Heart left ventricle (tissue), 13 donors: ENCODE data around the gene PCNX3.

Experiments
- POLR2A ChIP-seq, 2 donors: fragments of 450-650 bp; IDR thresholded peaks; one replicate each; pipeline ENCODE4 v1.6.1; 2017; ENCODE audit warnings: antibody characterized with exemption in 2 of 2, mild to moderate bottlenecking in 2 of 2, moderate library complexity in 2 of 2
- TF ChIP-seq, protein P1 (sequence below), 12 donors: fragments of 200-600 bp; sonication (generic) in 4 of 12; IDR thresholded peaks; one replicate each; pipeline versions ENCODE4 v1.5.0 to v1.8.0; 2018 to 2022; ENCODE audit warnings: antibody characterized with exemption in 12 of 12, mild to moderate bottlenecking in 5 of 12
- donor health status: ischemic (EF 13 %, LVEDD 7.1; RV severe dilation, severe dysfunction).
- donor health status: DM: no; HTN: yes; CAD: no.
- donor health status: DM: no; HTN: no; CAD: no.
- donor health status: ischemic (EF 25% LVEDD 6.9; RV normal size, moderate dysfunction).
- donor health status: ischemic (EF 25% LVEDD 5.7; RV mildly dilated, moderate dysfunction).
- donor health status: ischemic (EF 35%, LVEDD 5.7; RV mildly dilated, moderate dysfunction).
- donor health status: nonischemic (EF 11% LVEDD 7.7; RV severe dilation, severe dysfunction).
- donor health status: DM: yes; HTN: yes; CAD: no.
- donor health status: PGD.
- donor health status: ischemic (EF 29% LVEDD 5.4; RV normal size, mild dysfunction).
- donor health status: nonischemic (EF 23%, LVEDD 6.1; RV moderate dilation, normal function).

DNA sequence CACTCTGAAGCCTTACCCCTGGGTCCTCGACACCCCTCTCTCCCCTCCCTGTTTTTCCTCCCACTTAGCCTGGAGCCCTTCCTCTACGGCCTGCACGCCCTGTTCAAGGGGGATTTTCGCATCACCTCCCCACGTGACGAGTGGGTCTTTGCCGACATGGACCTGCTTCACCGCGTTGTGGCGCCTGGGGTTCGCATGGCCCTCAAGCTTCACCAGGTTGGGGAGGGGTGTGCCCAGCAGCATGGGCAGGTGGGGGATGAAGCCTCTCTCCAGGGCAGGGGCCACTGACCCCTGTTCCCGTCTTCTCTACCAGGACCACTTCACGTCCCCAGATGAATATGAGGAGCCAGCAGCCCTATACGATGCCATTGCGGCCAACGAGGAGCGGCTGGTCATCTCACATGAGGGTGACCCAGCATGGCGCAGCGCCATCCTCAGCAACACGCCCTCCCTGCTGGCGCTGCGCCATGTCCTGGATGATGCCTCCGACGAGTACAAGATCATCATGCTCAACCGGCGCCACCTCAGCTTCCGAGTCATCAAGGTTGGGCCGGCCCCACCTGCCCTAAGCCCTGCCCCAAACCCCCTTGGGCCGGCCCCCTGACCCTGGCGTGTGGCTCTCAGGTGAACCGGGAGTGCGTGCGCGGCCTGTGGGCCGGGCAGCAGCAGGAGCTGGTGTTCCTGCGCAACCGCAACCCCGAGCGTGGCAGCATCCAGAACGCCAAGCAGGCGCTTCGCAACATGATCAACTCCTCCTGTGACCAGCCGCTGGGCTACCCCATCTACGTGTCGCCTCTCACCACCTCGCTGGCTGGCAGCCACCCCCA, 19.5 kb downstream of the PCNX3 start:
- TF ChIP-seq POLR2A (IDR thresholded peaks at IDR 0.05): no peak
- TF ChIP-seq, protein P1, sequence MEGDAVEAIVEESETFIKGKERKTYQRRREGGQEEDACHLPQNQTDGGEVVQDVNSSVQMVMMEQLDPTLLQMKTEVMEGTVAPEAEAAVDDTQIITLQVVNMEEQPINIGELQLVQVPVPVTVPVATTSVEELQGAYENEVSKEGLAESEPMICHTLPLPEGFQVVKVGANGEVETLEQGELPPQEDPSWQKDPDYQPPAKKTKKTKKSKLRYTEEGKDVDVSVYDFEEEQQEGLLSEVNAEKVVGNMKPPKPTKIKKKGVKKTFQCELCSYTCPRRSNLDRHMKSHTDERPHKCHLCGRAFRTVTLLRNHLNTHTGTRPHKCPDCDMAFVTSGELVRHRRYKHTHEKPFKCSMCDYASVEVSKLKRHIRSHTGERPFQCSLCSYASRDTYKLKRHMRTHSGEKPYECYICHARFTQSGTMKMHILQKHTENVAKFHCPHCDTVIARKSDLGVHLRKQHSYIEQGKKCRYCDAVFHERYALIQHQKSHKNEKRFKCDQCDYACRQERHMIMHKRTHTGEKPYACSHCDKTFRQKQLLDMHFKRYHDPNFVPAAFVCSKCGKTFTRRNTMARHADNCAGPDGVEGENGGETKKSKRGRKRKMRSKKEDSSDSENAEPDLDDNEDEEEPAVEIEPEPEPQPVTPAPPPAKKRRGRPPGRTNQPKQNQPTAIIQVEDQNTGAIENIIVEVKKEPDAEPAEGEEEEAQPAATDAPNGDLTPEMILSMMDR (IDR thresholded peaks at IDR 0.05): no peak
